ENCODE measurements around the gene SCFD1.
A peak's percentile ranks its signal among the peaks of the same experiment; 100 is the strongest.
"Not testable (repeated sequence)": the region's sequence is repeated elsewhere in the genome, so short reads cannot be mapped to it uniquely, and the experiment has no call there.

SCFD1 gene

GRCh38 chr14:30678926-30679431 lies 56.9 kb downstream of the SCFD1 start:
- DNase-seq = no peak

- no peak for DNase-seq
Observed at GRCh38 chr14:30680036-30680435, 57.9 kb downstream of the SCFD1 start.

GRCh38 chr14:30680776-30681175 lies 58.7 kb downstream of the SCFD1 start:
- not testable (repeated sequence) for DNase-seq

- DNase-seq = no peak
Observed at GRCh38 chr14:30681752-30682355, 59.7 kb downstream of the SCFD1 start.

GRCh38 chr14:30690487-30691355 lies 68.6 kb downstream of the SCFD1 start:
- not testable (repeated sequence) for DNase-seq

- DNase-seq = no peak
Observed at GRCh38 chr14:30691751-30692398, 69.8 kb downstream of the SCFD1 start.

- DNase-seq = no peak
Observed at GRCh38 chr14:30692669-30693068, 70.5 kb downstream of the SCFD1 start.

- DNase-seq = no peak
Observed at GRCh38 chr14:30698463-30698862, 76.3 kb downstream of the SCFD1 start.

- no peak for DNase-seq
Observed at GRCh38 chr14:30706704-30707103, 84.6 kb downstream of the SCFD1 start.

- no peak for DNase-seq
Observed at GRCh38 chr14:30708157-30708556, 86.0 kb downstream of the SCFD1 start.

GRCh38 chr14:30709201-30709600 lies 87.1 kb downstream of the SCFD1 start:
- no peak for DNase-seq

GRCh38 chr14:30710876-30711275 lies 88.8 kb downstream of the SCFD1 start:
- DNase-seq = peak; percentile 27

GRCh38 chr14:30719137-30719536 lies 97.0 kb downstream of the SCFD1 start:
- DNase-seq = no peak

GRCh38 chr14:30725763-30726162 lies 103.6 kb downstream of the SCFD1 start:
- DNase-seq = peak; percentile 6

- DNase-seq = no peak
Observed at GRCh38 chr14:30728471-30728870, 106.4 kb downstream of the SCFD1 start.

- no peak for DNase-seq
Observed at GRCh38 chr14:30737916-30738315, 115.8 kb downstream of the SCFD1 start.

- DNase-seq = no peak
Observed at GRCh38 chr14:30738978-30739377, 116.9 kb downstream of the SCFD1 start.

- DNase-seq = no peak
Observed at GRCh38 chr14:30748343-30748742, 126.2 kb downstream of the SCFD1 start.

GRCh38 chr14:30751646-30752416 lies 129.7 kb downstream of the SCFD1 start:
- no peak for DNase-seq

GRCh38 chr14:30753452-30753851 lies 131.3 kb downstream of the SCFD1 start:
- DNase-seq = no peak

- no peak for DNase-seq
Observed at GRCh38 chr14:30754778-30755177, 132.7 kb downstream of the SCFD1 start.

- DNase-seq = no peak
Observed at GRCh38 chr14:30756594-30756993, 134.5 kb downstream of the SCFD1 start.

- no peak for DNase-seq
Observed at GRCh38 chr14:30757082-30757481, 135.0 kb downstream of the SCFD1 start.

Data from fibroblast of skin of abdomen (primary cell).